CD1c-positive myeloid dendritic cell (primary cell): Measurements from ENCODE around the gene MCTP1.
"Not testable (repeated sequence)": the region's sequence is repeated elsewhere in the genome, so short reads cannot be mapped to it uniquely, and the experiment has no call there.

Source experiments
- DNase-seq: peaks from one replicate; pipeline ENCODE4 v3.0.0-alpha.2; 2016; ENCODE audit errors: extremely low spot score

Gene MCTP1

GRCh38 chr5:95029569-95030366 lies 255.1 kb downstream of the MCTP1 start:
- no peak for DNase-seq

- DNase-seq: no peak
Observed at GRCh38 chr5:95027775-95028174, 257.1 kb downstream of the MCTP1 start.

GRCh38 chr5:95027151-95027721 lies 257.7 kb downstream of the MCTP1 start:
- DNase-seq: peak; percentile 53

GRCh38 chr5:95026718-95027117 lies 258.2 kb downstream of the MCTP1 start:
- no peak for DNase-seq

- peak; percentile 54 for DNase-seq
Observed at GRCh38 chr5:95022967-95023695, 261.8 kb downstream of the MCTP1 start.

GRCh38 chr5:95020345-95020744 lies 264.5 kb downstream of the MCTP1 start:
- DNase-seq: peak; percentile 14

GRCh38 chr5:95018946-95019345 lies 265.9 kb downstream of the MCTP1 start:
- no peak for DNase-seq

GRCh38 chr5:95018511-95018910 lies 266.4 kb downstream of the MCTP1 start:
- DNase-seq: no peak

- DNase-seq: no peak
Observed at GRCh38 chr5:95009812-95010211, 275.1 kb downstream of the MCTP1 start.

GRCh38 chr5:95007921-95008597 lies 276.8 kb downstream of the MCTP1 start:
- no peak for DNase-seq

- DNase-seq: no peak
Observed at GRCh38 chr5:95005811-95006210, 279.1 kb downstream of the MCTP1 start.

- no peak for DNase-seq
Observed at GRCh38 chr5:94998670-94999069, 286.2 kb downstream of the MCTP1 start.

- not testable (repeated sequence) for DNase-seq
Observed at GRCh38 chr5:94994537-94994936, 290.4 kb downstream of the MCTP1 start.

GRCh38 chr5:94993491-94993890 lies 291.4 kb downstream of the MCTP1 start:
- no peak for DNase-seq

- no peak for DNase-seq
Observed at GRCh38 chr5:94992325-94992724, 292.6 kb downstream of the MCTP1 start.

- DNase-seq: peak; percentile 38
Observed at GRCh38 chr5:94983861-94984535, 300.9 kb downstream of the MCTP1 start.

- no peak for DNase-seq
Observed at GRCh38 chr5:94977437-94977836, 307.5 kb downstream of the MCTP1 start.

GRCh38 chr5:94976853-94977252 lies 308.0 kb downstream of the MCTP1 start:
- peak; percentile 30 for DNase-seq

- DNase-seq: no peak
Observed at GRCh38 chr5:94972268-94972667, 312.6 kb downstream of the MCTP1 start.

- peak; percentile 9 for DNase-seq
Observed at GRCh38 chr5:94969174-94969573, 315.7 kb downstream of the MCTP1 start.

- peak; percentile 78 for DNase-seq
Observed at GRCh38 chr5:94968507-94969095, 316.3 kb downstream of the MCTP1 start.
